RKO (cell line): Measurements from ENCODE around the gene COX5B.
A peak's percentile ranks its signal among the peaks of the same experiment; 100 is the strongest.
"Not testable (repeated sequence)": the region's sequence is repeated elsewhere in the genome, so short reads cannot be mapped to it uniquely, and the experiment has no call there.

Experiments used
- DNase-seq: peaks from one replicate; pipeline ENCODE4 v3.0.0-alpha.2; 2016; ENCODE audit warnings: low spot score

Gene COX5B

GRCh38 chr2:97673182-97673914, 27.5 kb downstream of the COX5B start:
- no peak for DNase-seq

GRCh38 chr2:97673915-97674283, 28.0 kb downstream of the COX5B start:
- no peak for DNase-seq

- no peak for DNase-seq
These were observed 29.7 kb downstream of the COX5B start for GRCh38 chr2:97675430-97676113.

- DNase-seq: no peak
These were observed 30.8 kb downstream of the COX5B start for GRCh38 chr2:97676620-97677019.

- no peak for DNase-seq
These were observed 31.6 kb downstream of the COX5B start for GRCh38 chr2:97677480-97677879.

- DNase-seq: no peak
These were observed 32.4 kb downstream of the COX5B start for GRCh38 chr2:97678298-97678697.

- not testable (repeated sequence) for DNase-seq
These were observed 41.4 kb downstream of the COX5B start for GRCh38 chr2:97687235-97687634.

GRCh38 chr2:97688062-97688827, 42.4 kb downstream of the COX5B start:
- DNase-seq: no peak

GRCh38 chr2:97691166-97691565, 45.3 kb downstream of the COX5B start:
- DNase-seq: no peak

- DNase-seq: peak; percentile 59
These were observed 47.6 kb downstream of the COX5B start for GRCh38 chr2:97693476-97693875.

GRCh38 chr2:97695744-97696143, 49.9 kb downstream of the COX5B start:
- no peak for DNase-seq

GRCh38 chr2:97697252-97698235, 51.7 kb downstream of the COX5B start:
- DNase-seq: peak; percentile 85
